ENCODE data around the gene CLDN16.

Gene CLDN16

DNA sequence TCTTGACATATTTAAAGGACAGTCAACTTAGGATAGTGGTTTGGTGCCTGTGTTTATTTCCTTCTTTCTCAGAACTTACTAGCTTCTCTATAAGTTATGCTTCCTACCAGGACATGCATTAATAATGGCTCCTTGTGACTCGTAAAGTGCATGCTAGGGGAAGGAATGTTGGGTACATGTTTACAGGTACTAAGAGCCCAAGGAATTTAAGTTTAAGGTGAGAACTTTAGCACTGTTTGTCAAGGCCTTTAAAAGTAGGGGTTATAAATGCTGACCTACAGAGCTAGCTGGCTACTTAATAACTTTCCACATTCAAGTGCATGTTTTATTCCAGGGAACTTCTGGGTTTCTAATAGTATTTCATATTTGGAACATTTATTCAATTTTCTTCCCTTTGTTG lies 61.8 kb downstream of the CLDN16 start, which contains the start of gene TMEM207:
Gene TMEM207 (minus strand): TSS at position 101 of the 400 bp plus-strand sequence. CDS start 92 bp downstream, at position 9.
- Histone ChIP-seq H3K27me3 (ENCODE audit: control insufficient read depth, insufficient read depth, low read length) (no peaks in the 10 kb centered on the region), H3K4me1 (ENCODE audit: control insufficient read depth, insufficient read depth, low read length) (no peaks in the 10 kb centered on the region), H3K9ac (ENCODE audit: low read length) (no peak within 1 kb of the TSS), H3K4me3 (ENCODE audit: low read length) (no peak within 1 kb of the TSS), H3K27ac (ENCODE audit: low read depth, low read length) (no peak within 1 kb of the TSS), H3K36me3 (ENCODE audit: control insufficient read depth, insufficient read depth, low read length) (no peaks in the 10 kb centered on the region)

- Histone ChIP-seq H3K27me3 (ENCODE audit: control insufficient read depth, insufficient read depth, low read length) (no peaks in the 10 kb centered on the region), H3K4me1 (ENCODE audit: control insufficient read depth, insufficient read depth, low read length) (no peaks in the 10 kb centered on the region), H3K4me3 (ENCODE audit: low read length) (no peak overlapping the region), H3K36me3 (ENCODE audit: control insufficient read depth, insufficient read depth, low read length) (no peaks in the 10 kb centered on the region), H3K9ac (ENCODE audit: low read length) (no peak overlapping the region), H3K27ac (ENCODE audit: low read depth, low read length) (no peak overlapping the region)
Measured at GRCh38 chr3:190455828-190456227, 67.9 kb downstream of the CLDN16 start.

- Histone ChIP-seq H3K4me3 (ENCODE audit: low read length) (no peak overlapping the region), H3K27ac (ENCODE audit: low read depth, low read length) (no peak overlapping the region), H3K36me3 (ENCODE audit: control insufficient read depth, insufficient read depth, low read length) (no peaks in the 10 kb centered on the region), H3K4me1 (ENCODE audit: control insufficient read depth, insufficient read depth, low read length) (no peaks in the 10 kb centered on the region), H3K9ac (ENCODE audit: low read length) (no peak overlapping the region), H3K27me3 (ENCODE audit: control insufficient read depth, insufficient read depth, low read length) (no peaks in the 10 kb centered on the region)
Measured at GRCh38 chr3:190456770-190457169, 68.8 kb downstream of the CLDN16 start.

GRCh38 chr3:190458040-190458439 lies 70.1 kb downstream of the CLDN16 start:
- no peaks in the 10 kb centered on the region for H3K27me3 ChIP-seq (ENCODE audit: control insufficient read depth, insufficient read depth, low read length)
- no peak overlapping the region for H3K9ac ChIP-seq (ENCODE audit: low read length)
- no peak overlapping the region for H3K27ac ChIP-seq (ENCODE audit: low read depth, low read length)
- no peaks in the 10 kb centered on the region for H3K36me3 ChIP-seq (ENCODE audit: control insufficient read depth, insufficient read depth, low read length)
- no peaks in the 10 kb centered on the region for H3K4me1 ChIP-seq (ENCODE audit: control insufficient read depth, insufficient read depth, low read length)
- no peak overlapping the region for H3K4me3 ChIP-seq (ENCODE audit: low read length)
